DND-41 (cell line): Measurements from ENCODE around the gene CD72.
"Not testable (repeated sequence)": the region's sequence is repeated elsewhere in the genome, so short reads cannot be mapped to it uniquely, and the experiment has no call there.

Experiments
- ATAC-seq: fragments of 200-7000 bp; cut with Tn5 transposase; 3 replicates; pipeline ENCODE4 v1.9.1; 2021; ENCODE audit warnings: low read depth; ENCODE audit not compliant: insufficient read depth
- DNase-seq: peaks from one replicate; pipeline ENCODE4 v3.0.0-alpha.2; 2020
- H2AFZ ChIP-seq: 2 replicates; pipeline ENCODE4 v1.6.0; 2012; ENCODE audit warnings: low read depth, low read length
- H3K27ac ChIP-seq: 2 replicates; pipeline ENCODE4 v1.5.1; 2012; ENCODE audit warnings: low read length, inconsistent platforms
- H3K27me3 ChIP-seq: fragments of 200-600 bp; sonication (generic); 2 replicates; pipeline ENCODE4 v1.6.0; 2012; ENCODE audit warnings: low read length, mild to moderate bottlenecking, inconsistent platforms; ENCODE audit not compliant: insufficient read depth, poor library complexity
- H3K36me3 ChIP-seq: 2 replicates; pipeline ENCODE4 v1.5.1; 2012; ENCODE audit warnings: low read length, inconsistent platforms; ENCODE audit not compliant: insufficient read depth
- H3K4me1 ChIP-seq: 2 replicates; pipeline ENCODE4 v1.5.1; 2012; ENCODE audit warnings: mild to moderate bottlenecking, low read length; ENCODE audit not compliant: insufficient read depth
- H3K4me2 ChIP-seq: 2 replicates; pipeline ENCODE4 v1.6.0; 2012; ENCODE audit warnings: mild to moderate bottlenecking, moderate library complexity, low read length, inconsistent platforms; ENCODE audit not compliant: insufficient read depth
- H3K4me3 ChIP-seq, 2 experiments: fragments of 200-600 bp in 1 of 2; shearing (Covaris generic) in 1 of 2; 2 replicates each; pipeline ENCODE4 v1.5.1; 2012 to 2016; ENCODE audit warnings: inconsistent platforms in 2 of 2, low read length in 2 of 2, mild to moderate bottlenecking in 2 of 2, low read depth in 1 of 2, moderate library complexity in 1 of 2
- H3K79me2 ChIP-seq: 2 replicates; pipeline ENCODE4 v1.6.0; 2012; ENCODE audit warnings: low read length, inconsistent platforms; ENCODE audit not compliant: insufficient read depth
- H3K9ac ChIP-seq: 2 replicates; pipeline ENCODE4 v1.6.0; 2012; ENCODE audit warnings: low read depth, mild to moderate bottlenecking, inconsistent platforms, low read length, moderate library complexity
- H3K9me3 ChIP-seq: 2 replicates; pipeline ENCODE4 v1.5.1; 2012; ENCODE audit warnings: low read length, moderate library complexity, mild to moderate bottlenecking, inconsistent platforms; ENCODE audit not compliant: insufficient read depth, severe bottlenecking
- H4K20me1 ChIP-seq: 2 replicates; pipeline ENCODE4 v1.6.0; 2012; ENCODE audit warnings: low read length; ENCODE audit not compliant: insufficient read depth
- CTCF ChIP-seq: IDR thresholded peaks from 2 replicates; pipeline ENCODE4 v1.5.1; 2012; ENCODE audit warnings: borderline replicate concordance, low read length, moderate library complexity, mild to moderate bottlenecking; ENCODE audit not compliant: poor library complexity, severe bottlenecking; ENCODE audit errors: extremely low read depth
- EZH2 ChIP-seq: IDR thresholded peaks from 3 replicates; pipeline ENCODE4 v1.6.1; 2012; ENCODE audit warnings: borderline replicate concordance, low read depth, mild to moderate bottlenecking, moderate library complexity, low read length, inconsistent platforms; ENCODE audit not compliant: severe bottlenecking

Gene CD72

DNA sequence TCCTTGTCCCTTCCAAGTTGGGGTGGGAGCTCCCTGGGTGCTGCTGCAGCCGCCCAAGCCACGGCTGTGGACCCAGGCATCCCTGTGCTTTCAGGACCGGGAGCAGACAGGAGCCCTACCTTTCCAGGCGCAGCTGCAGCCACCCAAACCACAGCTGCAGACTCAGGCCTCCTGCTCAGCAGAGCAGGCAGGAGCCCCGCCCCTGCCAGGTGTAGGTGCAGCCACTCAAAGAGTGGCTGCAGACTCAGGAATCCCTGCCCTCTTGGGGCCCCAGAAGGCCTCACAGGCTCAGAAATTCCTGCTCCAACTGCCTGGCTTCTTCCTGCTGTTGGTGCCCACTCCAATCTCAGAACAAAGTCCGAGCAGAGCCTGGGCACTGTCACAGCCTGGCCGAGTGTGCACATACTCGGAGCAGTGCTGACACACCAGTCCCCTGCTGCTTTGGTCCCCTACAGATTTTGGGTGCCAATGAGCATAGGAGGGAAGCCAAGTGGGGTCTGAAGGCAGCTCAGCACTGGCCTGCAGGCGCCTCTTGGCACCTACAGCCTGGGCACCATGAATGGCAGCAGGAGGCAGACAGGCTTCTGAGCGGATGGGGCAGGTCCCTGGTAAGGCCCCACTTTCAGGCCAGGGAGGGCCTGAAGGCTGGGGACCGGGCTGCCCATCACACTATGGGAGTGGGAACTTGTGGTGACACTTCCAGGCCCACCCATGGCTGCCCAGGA, 19.2 kb downstream of the CD72 start:
- H4K20me1 ChIP-seq = no peaks in the 10 kb centered on the region
- H3K9ac ChIP-seq = no peak overlapping the region
- no peaks in the 10 kb centered on the region for H3K9me3 ChIP-seq
- peaks cover 18% of the 10 kb centered on the region for H3K4me1 ChIP-seq
- H2AFZ ChIP-seq = no peak overlapping the region
- no peak for ATAC-seq
- no peaks in the 10 kb centered on the region for H3K36me3 ChIP-seq
- H3K79me2 ChIP-seq = peaks cover 9% of the 10 kb centered on the region; the same call in 1 of the 2 replicates
- DNase-seq = no peak
- H3K4me3 ChIP-seq = no peak overlapping the region
- TF ChIP-seq EZH2 (no peak), CTCF (no peak)
- no peak overlapping the region for H3K4me2 ChIP-seq
- H3K27me3 ChIP-seq = no peaks in the 10 kb centered on the region
- H3K27ac ChIP-seq = no peak overlapping the region

DNA sequence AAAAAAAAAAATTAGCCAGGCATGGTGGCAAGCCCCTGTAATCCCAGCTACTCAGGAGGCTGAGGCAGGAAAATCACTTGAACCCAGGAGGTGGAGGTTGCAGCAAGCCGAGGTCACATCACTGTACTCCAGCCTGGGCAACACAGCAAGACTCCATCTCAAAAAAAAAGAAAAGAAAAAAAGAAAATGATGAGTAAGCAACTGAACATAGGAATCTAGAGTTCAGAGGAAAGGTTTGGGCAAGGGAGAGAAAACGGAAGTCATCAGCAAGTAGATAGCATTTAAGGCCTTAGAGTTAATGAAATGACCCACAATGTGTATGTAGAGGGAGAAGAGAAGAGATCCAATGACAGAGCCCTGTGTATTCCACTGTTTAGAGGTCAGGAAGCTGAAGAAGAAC, 21.3 kb downstream of the CD72 start:
- not testable (repeated sequence) for H3K27ac ChIP-seq

DNA sequence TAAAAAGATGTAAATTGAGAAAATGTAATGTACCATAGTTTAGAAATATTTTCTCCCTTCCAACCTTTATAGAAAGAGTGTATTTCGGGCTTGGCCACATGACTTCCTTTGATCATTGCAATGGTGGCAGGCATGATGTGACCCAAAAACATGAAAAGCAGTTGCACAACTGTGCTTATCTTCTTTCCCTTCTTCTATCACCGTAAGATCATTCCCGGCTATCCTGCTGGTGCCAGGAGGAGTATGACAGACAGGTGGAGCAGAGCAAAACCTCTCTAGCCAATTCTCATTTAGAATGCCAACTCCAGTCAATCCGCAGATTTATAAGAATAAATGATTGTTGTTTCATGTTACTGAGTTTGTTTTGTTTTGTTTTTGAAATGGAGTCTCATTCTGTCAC, 23.7 kb downstream of the CD72 start:
- peaks cover 3% of the 10 kb centered on the region for H3K9me3 ChIP-seq
- H3K79me2 ChIP-seq = no peaks in the 10 kb centered on the region
- no peaks in the 10 kb centered on the region for H3K27me3 ChIP-seq
- no peak overlapping the region for H3K27ac ChIP-seq
- no peak overlapping the region for H3K9ac ChIP-seq
- no peaks in the 10 kb centered on the region for H4K20me1 ChIP-seq
- ATAC-seq (no peak), DNase-seq (no peak)
- no peak overlapping the region for H3K4me2 ChIP-seq
- no peaks in the 10 kb centered on the region for H3K4me1 ChIP-seq
- H3K36me3 ChIP-seq = no peaks in the 10 kb centered on the region
- H2AFZ ChIP-seq = no peak overlapping the region
- TF ChIP-seq EZH2 (no peak), CTCF (no peak)
- no peak overlapping the region for H3K4me3 ChIP-seq

More for the DNA sequence above, 21.3 kb downstream of the CD72 start:
- not testable (repeated sequence) for H3K9me3 ChIP-seq, H3K4me3 ChIP-seq, H3K9ac ChIP-seq, H4K20me1 ChIP-seq, H3K4me2 ChIP-seq, H3K4me1 ChIP-seq, H3K36me3 ChIP-seq, H3K27me3 ChIP-seq, ATAC-seq, H3K79me2 ChIP-seq, DNase-seq, H2AFZ ChIP-seq

DNA sequence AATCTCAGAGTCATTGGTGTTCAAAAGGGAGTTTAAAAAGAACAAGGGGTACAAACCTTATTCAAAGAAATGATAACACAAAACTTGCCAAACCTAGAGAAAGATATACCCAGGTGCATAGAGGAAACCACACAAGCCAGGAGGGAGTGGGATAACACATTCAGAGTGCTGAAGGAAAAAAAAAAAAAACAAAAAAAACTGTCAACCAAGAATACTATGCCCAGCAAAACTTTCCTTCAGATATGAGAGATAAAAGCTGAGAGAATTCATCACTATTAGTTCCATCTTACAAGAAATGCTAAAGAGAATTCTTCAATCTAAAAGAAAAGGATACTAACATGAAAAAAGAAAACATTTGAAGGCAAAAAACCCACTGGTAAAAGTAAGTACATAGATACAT, 24.6 kb downstream of the CD72 start:
- no peak overlapping the region for H3K27ac ChIP-seq
- no peaks in the 10 kb centered on the region for H3K79me2 ChIP-seq
- ATAC-seq = no peak
- no peak overlapping the region for H3K4me3 ChIP-seq
- no peak overlapping the region for H3K9ac ChIP-seq
- DNase-seq = no peak
- H3K36me3 ChIP-seq = no peaks in the 10 kb centered on the region
- H3K9me3 ChIP-seq = peaks cover 3% of the 10 kb centered on the region
- no peak overlapping the region for H2AFZ ChIP-seq
- TF ChIP-seq CTCF (no peak), EZH2 (no peak)
- H4K20me1 ChIP-seq = no peaks in the 10 kb centered on the region
- H3K27me3 ChIP-seq = no peaks in the 10 kb centered on the region
- no peak overlapping the region for H3K4me2 ChIP-seq
- H3K4me1 ChIP-seq = no peaks in the 10 kb centered on the region

- H3K9me3 ChIP-seq, DNase-seq, H3K4me1 ChIP-seq, H3K4me2 ChIP-seq, H3K79me2 ChIP-seq, H3K27me3 ChIP-seq, H3K36me3 ChIP-seq, H4K20me1 ChIP-seq, H3K27ac ChIP-seq, ATAC-seq, H3K9ac ChIP-seq, H3K4me3 ChIP-seq, H2AFZ ChIP-seq: not testable (repeated sequence)
These were observed 29.7 kb downstream of the CD72 start for GRCh38 chr9:35588506-35588905.

DNA sequence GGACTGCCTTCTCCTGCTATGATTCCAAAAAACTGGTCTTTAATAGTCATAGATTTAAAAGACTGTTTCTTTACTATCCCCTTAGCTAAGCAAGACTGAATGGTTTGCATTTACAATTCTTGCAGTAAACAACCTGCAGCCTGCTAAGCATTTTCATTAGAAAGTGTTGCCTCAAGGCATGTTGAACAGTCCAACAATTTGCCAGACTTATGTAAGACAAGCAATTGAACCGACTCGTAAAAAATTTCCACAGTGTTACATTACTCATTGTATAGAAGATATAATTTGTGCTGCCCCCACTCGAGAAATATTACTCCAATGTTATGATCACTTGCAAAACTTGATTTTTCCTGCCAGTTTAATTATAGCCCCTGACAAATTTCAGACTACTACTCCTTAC, 33.5 kb downstream of the CD72 start:
- H3K4me1 ChIP-seq, H4K20me1 ChIP-seq, H3K4me3 ChIP-seq, H3K9me3 ChIP-seq, H3K4me2 ChIP-seq, H3K9ac ChIP-seq, H3K79me2 ChIP-seq, H3K36me3 ChIP-seq, DNase-seq, H3K27me3 ChIP-seq, H3K27ac ChIP-seq, H2AFZ ChIP-seq, ATAC-seq: not testable (repeated sequence)
